ENCODE data around the gene TRMT1L. TPM values are rescaled to one million over a fixed set of nuclear protein-coding genes. Genes with fewer than 3 reads are reported as not detected.

TRMT1L gene
- total RNA-seq (2013; cell fraction: nucleolus; rRNA removed): 23.5 and 25.1 TPM in 2 replicates
- total RNA-seq (2014; rRNA removed) (11.6 and 13.6 TPM in 2 replicates), total RNA-seq (2014; rRNA removed; fragmentation: Illumina TruSeq; extraction: Trizol) (16.2 and 16.8 TPM in 2 replicates), total RNA-seq (2021) (17.7 and 18.2 TPM in 2 replicates), polyA plus RNA-seq (2011; rRNA removed) (35.2 and 46.9 TPM in 2 replicates), polyA plus RNA-seq (2014; fragmentation: Illumina TruSeq; extraction: Trizol) (22.5 and 27.2 TPM in 2 replicates), polyA plus RNA-seq (2014; fragmentation: Nextera tagmentation; extraction: Ambion mirVana) (1 to 10 TPM; 3.5 to 4.1 TPM), polyA plus RNA-seq (2014; rRNA removed) (11.2 and 12.3 TPM in 2 replicates), polyA plus RNA-seq (2016; fragmentation: Nextera tagmentation; extraction: Ambion mirVana) (10 to 100 TPM; 21.5 to 22.2 TPM), polyA minus RNA-seq (2011; rRNA and poly(A)+ RNA removed) (42.5 and 52.5 TPM in 2 replicates), Bru-seq, nascent RNA (percentile 65 among the genes with signal in this experiment), BruChase-seq, experiment 1, labeled RNA remaining after a 6-hour chase (percentile 61 among the genes with signal in this experiment), BruChase-seq, experiment 2, labeled RNA remaining after a 2-hour chase (percentile 64 among the genes with signal in this experiment)
- 3.6 TPM for polyA plus RNA-seq (2011; ENCODE audit: low read depth)
- 17.3 and 22.0 TPM in 2 replicates for polyA plus RNA-seq (2011; cell fraction: cytosol; rRNA removed)
- 11.6 and 15.5 TPM in 2 replicates for polyA plus RNA-seq (2011; cell fraction: nucleus; rRNA removed)
- polyA plus RNA-seq (2012): 6.4 and 11.5 TPM in 2 replicates
- 15.1 and 22.7 TPM in 2 replicates for polyA minus RNA-seq (2011; cell fraction: cytosol; rRNA and poly(A)+ RNA removed)
- polyA minus RNA-seq (2011; cell fraction: nucleus; rRNA and poly(A)+ RNA removed): 7.6 and 9.3 TPM in 2 replicates
- long read RNA-seq, experiment 1, full-length matches to known transcripts: 7 of 7 reads
- long read RNA-seq, experiment 1, partial matches to known transcripts: 0 of 7 reads
- long read RNA-seq, experiment 1, other reads (novel, unspliced or antisense): 0 of 7 reads
- long read RNA-seq, experiment 2, full-length matches to known transcripts: 9 of 24 reads
- long read RNA-seq, experiment 2, partial matches to known transcripts: 11 of 24 reads
- long read RNA-seq, experiment 2, other reads (novel, unspliced or antisense): 4 of 24 reads

DNA sequence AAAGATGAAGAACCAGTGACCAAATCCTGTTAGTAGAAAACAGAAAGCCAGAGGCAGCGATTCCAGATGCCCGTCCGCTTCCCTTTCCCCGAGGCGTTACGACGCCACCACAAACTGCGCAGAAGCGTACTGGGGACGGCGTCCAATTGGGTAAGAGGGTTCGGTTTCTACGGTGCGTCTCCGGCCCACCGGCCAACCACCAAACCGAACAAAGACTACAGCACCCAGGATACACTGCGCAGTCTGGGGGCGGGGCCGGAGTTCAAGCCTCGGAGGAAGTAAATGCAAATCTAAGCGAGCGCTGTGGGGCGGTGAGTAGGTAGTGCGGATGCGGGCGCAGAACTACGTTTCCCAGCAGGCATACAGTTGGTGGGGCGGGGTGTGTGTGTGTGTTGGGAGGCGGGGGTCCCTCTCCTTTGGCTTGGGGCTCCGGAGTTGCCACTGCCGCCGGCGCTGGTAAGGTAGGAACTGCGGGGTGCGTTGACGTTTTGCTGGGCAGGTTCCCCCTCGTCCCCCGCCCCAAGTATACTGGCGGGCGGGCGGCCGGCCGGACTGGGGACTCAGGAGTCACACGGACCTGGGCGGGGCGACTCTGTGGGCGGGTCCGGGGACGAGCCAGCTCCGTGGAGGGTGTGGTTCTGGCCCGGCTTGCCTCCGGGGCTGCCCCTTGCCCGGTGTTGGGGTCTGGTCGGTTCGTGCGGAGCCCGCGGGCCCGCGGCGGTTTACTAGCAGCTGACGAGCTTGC lies at the start of gene TRMT1L, which contains the start of gene SWT1:
TSS of gene TRMT1L (minus strand) at position 100 of the 745 bp plus-strand sequence. CDS start 241 bp downstream, outside the sequence.
TSS of gene SWT1 (plus strand) at position 314 of the 745 bp plus-strand sequence. CDS start 3,675 bp downstream, outside the sequence.
- Histone ChIP-seq H3K9ac (ENCODE audit: control insufficient read depth, insufficient read depth, low read length) (peak within 1 kb of the TSS; percentile 87), H2AFZ (ENCODE audit: control insufficient read depth, low read depth, low read length) (peak within 1 kb of the TSS; percentile 98), H3K36me3 (ENCODE audit: control insufficient read depth in 2 of 2, insufficient read depth in 2 of 2, low read length in 1 of 2) (no peaks in the 10 kb centered on the region), H4K20me1 (ENCODE audit: control insufficient read depth, insufficient read depth) (no peaks in the 10 kb centered on the region), H3K9me3 (replicated peaks; ENCODE audit: control insufficient read depth, insufficient read depth, low read length) (no peaks in the 10 kb centered on the region), H3K4me3 (peak within 1 kb of the TSS; percentile 94), H3K79me2 (ENCODE audit: control insufficient read depth, insufficient read depth, low read length) (peaks cover 24% of the 10 kb centered on the region), H3K27me3 (replicated peaks in 1 of 2; ENCODE audit: control insufficient read depth in 2 of 2, insufficient read depth in 2 of 2, low read length in 1 of 2) (no peaks in the 10 kb centered on the region), H3K27ac (ENCODE audit: control insufficient read depth, insufficient read depth) (peak within 1 kb of the TSS; percentile 94), H3K4me2 (ENCODE audit: control insufficient read depth, insufficient read depth) (peak within 1 kb of the TSS; percentile 94), H3K4me1 (ENCODE audit: control insufficient read depth, insufficient read depth, low read length) (peaks cover 18% of the 10 kb centered on the region; the same call in 1 of the 2 replicates)
- FAIRE-seq (peak; percentile 94), ATAC-seq (peak; percentile 92), DNase-seq (ENCODE audit: low read depth, low spot score) (peak; percentile 93)
- RAD21 ChIA-PET (ENCODE audit: unreplicated experiment): interaction anchor here (0.6 to 5.6 kb wide), 8 partner anchors 11 to 178 kb away, joined by 3 to 65 read pairs (median 3); partner anchors contain the start of gene RNF2
- in situ Hi-C loops (cut with MboI) (no loop called here), intact Hi-C loops (cut with micrococcal nuclease; ENCODE audit: unreplicated experiment) (loop anchor here (5.0 kb wide), 3 partner anchors 110 to 400 kb away; partner anchors contain the start of genes IVNS1ABP and RNF2)
- POLR2A ChIA-PET: interaction anchor here (0.9 to 1.8 kb wide), 11 partner anchors 13 to 1215 kb away, joined by 3 to 7 read pairs (median 3); partner anchors contain the start of genes IVNS1ABP, NIBAN1 and RNF2
- BruUV-seq (replicated peaks): no TSS peak
- SMC1A ChIA-PET (ENCODE audit: uncharacterized antibody, unreplicated experiment): interaction anchor here (1.0 to 4.1 kb wide), 6 partner anchors 9 to 112 kb away, joined by 3 to 39 read pairs (median 6); partner anchors contain the start of gene RNF2
- CTCF ChIA-PET: interaction anchor here (1.3 to 9.5 kb wide), 3 partner anchors 12 to 352 kb away, joined by 3 to 121 read pairs (median 5); no protein-coding TSS in a partner anchor
- WGBS (ENCODE audit: insufficient coverage, insufficient replicate concordance, low lambda C conversion rate, missing lambda C conversion rate): under 1% methylated on average over 61 of the region's 63 CpGs
- TF ChIP-seq, protein P1, sequence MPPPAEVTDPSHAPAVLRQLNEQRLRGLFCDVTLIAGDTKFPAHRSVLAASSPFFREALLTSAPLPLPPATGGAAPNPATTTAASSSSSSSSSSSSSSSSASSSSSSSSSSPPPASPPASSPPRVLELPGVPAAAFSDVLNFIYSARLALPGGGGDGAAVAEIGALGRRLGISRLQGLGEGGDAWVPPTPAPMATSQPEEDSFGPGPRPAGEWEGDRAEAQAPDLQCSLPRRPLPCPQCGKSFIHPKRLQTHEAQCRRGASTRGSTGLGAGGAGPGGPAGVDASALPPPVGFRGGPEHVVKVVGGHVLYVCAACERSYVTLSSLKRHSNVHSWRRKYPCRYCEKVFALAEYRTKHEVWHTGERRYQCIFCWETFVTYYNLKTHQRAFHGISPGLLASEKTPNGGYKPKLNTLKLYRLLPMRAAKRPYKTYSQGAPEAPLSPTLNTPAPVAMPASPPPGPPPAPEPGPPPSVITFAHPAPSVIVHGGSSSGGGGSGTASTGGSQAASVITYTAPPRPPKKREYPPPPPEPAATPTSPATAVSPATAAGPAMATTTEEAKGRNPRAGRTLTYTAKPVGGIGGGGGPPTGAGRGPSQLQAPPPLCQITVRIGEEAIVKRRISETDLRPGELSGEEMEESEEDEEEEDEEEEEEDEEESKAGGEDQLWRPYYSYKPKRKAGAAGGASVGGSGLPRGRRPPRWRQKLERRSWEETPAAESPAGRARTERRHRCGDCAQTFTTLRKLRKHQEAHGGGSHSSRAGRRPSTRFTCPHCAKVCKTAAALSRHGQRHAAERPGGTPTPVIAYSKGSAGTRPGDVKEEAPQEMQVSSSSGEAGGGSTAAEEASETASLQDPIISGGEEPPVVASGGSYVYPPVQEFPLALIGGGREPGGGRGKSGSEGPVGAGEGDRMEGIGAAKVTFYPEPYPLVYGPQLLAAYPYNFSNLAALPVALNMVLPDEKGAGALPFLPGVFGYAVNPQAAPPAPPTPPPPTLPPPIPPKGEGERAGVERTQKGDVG (CRISPR knock-in tag; IDR thresholded peaks at IDR 0.05): no peak
- no peak for TF ChIP-seq SMARCA5 (IDR thresholded peaks at IDR 0.05)
- peak; percentile 89 for TF ChIP-seq POLR2A (IDR thresholded peaks at IDR 0.05; ENCODE audit: low read depth, low read length)
- 0 out of 2 replicates have a peak, but pooled peaks have one; percentile 31 for TF ChIP-seq ZNF207 (IDR thresholded peaks at IDR 0.05; ENCODE audit: borderline replicate concordance)
- 0 out of 2 replicates have a peak, but pooled peaks have one; percentile 50 for TF ChIP-seq STAT1 (conservative IDR thresholded peaks at IDR 0.05)
- 0 out of 4 replicates have a peak, but pooled peaks of 1 of the 2 experiments have one; percentile 3 for TF ChIP-seq SRF (IDR thresholded peaks at IDR 0.05; ENCODE audit: low read depth in 2 of 2, low read length in 2 of 2)
- no peak; the same call in none of the 2 replicates for TF ChIP-seq MLLT1 (IDR thresholded peaks at IDR 0.05)
- TF ChIP-seq CHD4 (IDR thresholded peaks at IDR 0.05): no peak
- no peak for TF ChIP-seq NFYA (IDR thresholded peaks at IDR 0.05; ENCODE audit: borderline replicate concordance, low read depth, low read length)
- peak; percentile 83 for TF ChIP-seq HDGF (IDR thresholded peaks at IDR 0.05)
